ENCODE results near the gene ZNF778. TPM values are rescaled to one million over a fixed set of nuclear protein-coding genes. Genes with fewer than 3 reads are reported as not detected.

ZNF778 gene
- total RNA-seq, 1 experiment from 2014 or later = 15.3 TPM

DNA sequence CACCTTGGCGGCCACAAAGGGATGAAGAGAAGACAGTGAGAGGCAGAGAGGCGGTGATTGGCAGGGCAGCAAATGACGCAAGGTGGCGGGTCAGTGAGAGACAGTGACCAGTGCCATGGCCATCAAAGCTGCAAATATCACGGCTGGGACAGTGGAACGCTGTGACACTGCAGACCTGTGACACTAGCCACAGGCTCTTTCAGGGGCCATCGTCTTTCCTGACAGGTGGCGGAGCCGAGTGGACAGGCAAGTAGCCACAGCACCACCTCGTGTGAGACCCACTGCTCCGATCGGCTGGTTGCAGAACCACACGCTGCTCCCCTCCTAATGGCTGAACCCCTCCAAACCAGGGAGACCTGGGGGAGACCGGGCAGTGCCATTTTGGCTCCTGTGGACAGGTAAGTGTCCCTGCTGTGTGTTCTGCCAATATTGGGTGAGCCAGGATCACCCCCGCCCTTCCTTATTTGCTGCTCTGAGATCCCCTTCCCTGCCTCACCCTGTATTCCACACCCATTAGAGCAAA is 7.9 kb upstream of the ZNF778 start:
- no peaks in the 10 kb centered on the region for H3K4me1 Mint-ChIP-seq (ENCODE audit: low read depth, unreplicated experiment)
- H3K27me3 Mint-ChIP-seq (ENCODE audit: unreplicated experiment) = no peaks in the 10 kb centered on the region
- BruUV-seq (replicated peaks) = no TSS peak
- DNase-seq = no peak
- TF ChIP-seq, protein P1, sequence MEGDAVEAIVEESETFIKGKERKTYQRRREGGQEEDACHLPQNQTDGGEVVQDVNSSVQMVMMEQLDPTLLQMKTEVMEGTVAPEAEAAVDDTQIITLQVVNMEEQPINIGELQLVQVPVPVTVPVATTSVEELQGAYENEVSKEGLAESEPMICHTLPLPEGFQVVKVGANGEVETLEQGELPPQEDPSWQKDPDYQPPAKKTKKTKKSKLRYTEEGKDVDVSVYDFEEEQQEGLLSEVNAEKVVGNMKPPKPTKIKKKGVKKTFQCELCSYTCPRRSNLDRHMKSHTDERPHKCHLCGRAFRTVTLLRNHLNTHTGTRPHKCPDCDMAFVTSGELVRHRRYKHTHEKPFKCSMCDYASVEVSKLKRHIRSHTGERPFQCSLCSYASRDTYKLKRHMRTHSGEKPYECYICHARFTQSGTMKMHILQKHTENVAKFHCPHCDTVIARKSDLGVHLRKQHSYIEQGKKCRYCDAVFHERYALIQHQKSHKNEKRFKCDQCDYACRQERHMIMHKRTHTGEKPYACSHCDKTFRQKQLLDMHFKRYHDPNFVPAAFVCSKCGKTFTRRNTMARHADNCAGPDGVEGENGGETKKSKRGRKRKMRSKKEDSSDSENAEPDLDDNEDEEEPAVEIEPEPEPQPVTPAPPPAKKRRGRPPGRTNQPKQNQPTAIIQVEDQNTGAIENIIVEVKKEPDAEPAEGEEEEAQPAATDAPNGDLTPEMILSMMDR (IDR thresholded peaks at IDR 0.05; ENCODE audit: unreplicated experiment) = no peak
- no peak overlapping the region for H3K27ac Mint-ChIP-seq (ENCODE audit: unreplicated experiment)
- no peak overlapping the region for H3K4me3 Mint-ChIP-seq (ENCODE audit: low read depth, unreplicated experiment)
- intact Hi-C loops (cut with micrococcal nuclease; ENCODE audit: unreplicated experiment) = no loop called here
- CTCF ChIA-PET = no interaction called here
- no peaks in the 10 kb centered on the region for H3K36me3 Mint-ChIP-seq (ENCODE audit: insufficient read depth, unreplicated experiment)
- no peaks in the 10 kb centered on the region for H3K9me3 Mint-ChIP-seq (ENCODE audit: low read depth, unreplicated experiment)

DNA sequence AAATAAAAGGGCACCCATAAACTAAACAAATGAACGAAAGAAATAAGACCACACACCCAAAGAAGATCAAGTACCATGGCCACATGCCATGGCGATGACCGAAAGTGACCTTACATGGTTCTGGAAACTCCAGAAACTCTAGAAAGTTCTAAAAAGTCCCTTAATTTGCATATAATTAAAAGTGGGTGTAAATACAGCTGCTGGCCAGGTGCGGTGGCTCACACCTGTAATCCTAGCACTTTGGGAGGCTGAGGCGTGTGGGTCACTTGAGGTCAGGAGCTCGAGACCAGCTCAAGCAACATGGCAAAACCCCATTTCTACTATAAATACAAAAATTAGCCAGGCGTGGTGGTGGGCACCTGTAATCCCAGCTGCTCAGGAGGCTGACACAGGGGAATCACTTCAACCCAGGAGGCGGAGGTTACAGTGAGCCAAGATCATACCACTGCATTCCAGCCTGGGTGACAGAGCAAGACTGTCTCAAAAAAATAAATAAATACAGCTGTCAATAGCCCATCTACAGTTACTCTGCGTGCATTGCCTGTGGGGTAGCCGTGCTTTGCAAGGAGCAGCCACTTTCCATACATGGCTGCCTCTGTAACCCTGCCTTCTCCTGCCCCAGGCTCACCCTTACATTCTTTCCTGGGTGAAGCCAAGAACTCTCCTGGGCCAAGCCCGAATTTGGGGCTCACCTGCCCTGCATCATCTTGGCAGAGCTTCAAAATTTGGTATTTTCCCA is 7.2 kb upstream of the ZNF778 start:
- TF ChIP-seq, protein P1 (IDR thresholded peaks at IDR 0.05; ENCODE audit: unreplicated experiment) = no peak
- Mint-ChIP-seq H3K4me1 (ENCODE audit: low read depth, unreplicated experiment) (no peaks in the 10 kb centered on the region), H3K27me3 (ENCODE audit: unreplicated experiment) (no peaks in the 10 kb centered on the region), H3K36me3 (ENCODE audit: insufficient read depth, unreplicated experiment) (no peaks in the 10 kb centered on the region), H3K4me3 (ENCODE audit: low read depth, unreplicated experiment) (no peak overlapping the region), H3K27ac (ENCODE audit: unreplicated experiment) (no peak overlapping the region), H3K9me3 (ENCODE audit: low read depth, unreplicated experiment) (no peaks in the 10 kb centered on the region)
- no peak for DNase-seq
- intact Hi-C loops (cut with micrococcal nuclease; ENCODE audit: unreplicated experiment) = no loop called here
- no TSS peak for BruUV-seq (replicated peaks)
- CTCF ChIA-PET = no interaction called here

DNA sequence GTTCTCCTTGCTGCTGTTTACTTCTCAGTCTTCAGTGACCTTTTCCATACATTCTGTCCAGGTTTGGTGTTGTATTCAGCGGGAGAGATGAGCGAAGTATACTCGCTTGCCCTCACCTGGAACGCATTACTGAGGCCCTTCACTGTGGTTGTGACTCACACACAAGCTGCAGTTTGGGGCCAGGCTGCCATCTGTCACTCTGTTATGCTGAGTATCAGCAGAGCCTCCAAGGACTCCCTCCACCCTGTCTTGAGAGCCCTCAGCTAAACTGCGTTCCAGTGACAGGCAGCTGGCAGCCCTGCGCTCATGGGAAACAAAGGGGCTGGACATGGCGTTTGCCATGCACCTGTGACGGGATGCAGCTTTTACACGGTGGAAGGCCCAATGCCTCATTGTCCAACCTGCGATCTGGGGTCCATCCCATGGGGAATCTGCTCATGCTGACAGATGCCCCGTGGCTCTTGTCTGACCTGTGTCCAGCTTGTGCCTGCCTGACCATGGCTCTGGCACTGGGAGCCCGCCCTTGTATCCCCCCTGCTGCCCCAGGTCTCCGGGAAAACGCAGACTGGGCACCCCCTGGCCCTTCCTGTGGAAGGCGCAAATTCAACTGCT is 6.5 kb upstream of the ZNF778 start:
- intact Hi-C loops (cut with micrococcal nuclease; ENCODE audit: unreplicated experiment) = no loop called here
- Mint-ChIP-seq H3K36me3 (ENCODE audit: insufficient read depth, unreplicated experiment) (no peaks in the 10 kb centered on the region), H3K27ac (ENCODE audit: unreplicated experiment) (no peak overlapping the region), H3K9me3 (ENCODE audit: low read depth, unreplicated experiment) (no peaks in the 10 kb centered on the region), H3K27me3 (ENCODE audit: unreplicated experiment) (no peaks in the 10 kb centered on the region), H3K4me3 (ENCODE audit: low read depth, unreplicated experiment) (no peak overlapping the region), H3K4me1 (ENCODE audit: low read depth, unreplicated experiment) (peaks cover under 1% of the 10 kb centered on the region)
- no peak for DNase-seq
- BruUV-seq (replicated peaks) = no TSS peak
- CTCF ChIA-PET = no interaction called here
- TF ChIP-seq, protein P1 (IDR thresholded peaks at IDR 0.05; ENCODE audit: unreplicated experiment) = no peak

DNA sequence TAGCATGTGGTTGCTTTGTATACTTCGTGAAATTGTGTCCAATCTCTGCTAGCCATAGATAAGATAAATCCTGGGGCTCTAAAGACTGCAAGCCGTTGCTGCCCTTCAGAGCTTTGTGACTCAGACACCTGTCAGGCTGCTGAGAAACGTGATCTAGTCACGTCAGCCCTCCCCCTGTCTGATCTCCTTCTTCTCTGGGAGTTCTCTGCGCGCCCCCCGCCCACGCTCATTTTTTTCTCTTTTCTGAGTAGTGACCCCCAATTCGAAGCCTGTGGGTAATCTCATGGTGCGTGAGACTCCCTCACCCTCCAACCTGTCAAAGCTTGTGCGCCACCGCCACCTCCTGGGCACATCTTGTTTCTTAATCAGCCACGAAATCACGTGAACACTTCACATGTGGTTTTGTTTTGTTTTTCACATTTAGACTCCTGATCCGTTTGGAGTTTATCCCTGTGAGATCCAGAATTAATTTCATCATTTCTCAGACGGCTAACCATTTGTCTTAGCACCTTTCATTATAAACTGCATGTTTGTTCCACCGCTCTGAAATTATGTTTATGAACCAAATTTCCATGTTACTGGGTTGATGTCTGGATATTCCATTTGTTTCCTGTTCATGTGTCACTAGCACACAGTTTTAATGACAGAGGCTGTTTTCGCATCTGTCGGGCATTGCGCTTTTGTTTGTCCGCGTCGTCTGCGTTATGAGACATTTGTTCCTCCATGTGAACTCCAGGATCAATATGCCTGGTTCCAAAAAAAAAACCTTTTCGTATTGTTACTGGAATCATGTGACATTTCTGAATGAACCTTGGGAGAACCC is 977 bp upstream of the ZNF778 start:
- peak overlapping the region; percentile 87 for H3K27ac Mint-ChIP-seq (ENCODE audit: unreplicated experiment)
- peaks cover 17% of the 10 kb centered on the region for H3K4me1 Mint-ChIP-seq (ENCODE audit: low read depth, unreplicated experiment)
- no TSS peak for BruUV-seq (replicated peaks)
- H3K27me3 Mint-ChIP-seq (ENCODE audit: unreplicated experiment) = no peaks in the 10 kb centered on the region
- TF ChIP-seq, protein P1 (IDR thresholded peaks at IDR 0.05; ENCODE audit: unreplicated experiment) = peak; percentile 54
- peaks cover 27% of the 10 kb centered on the region for H3K36me3 Mint-ChIP-seq (ENCODE audit: insufficient read depth, unreplicated experiment)
- peak overlapping the region; percentile 98 for H3K4me3 Mint-ChIP-seq (ENCODE audit: low read depth, unreplicated experiment)
- peak; percentile 82 for DNase-seq
- H3K9me3 Mint-ChIP-seq (ENCODE audit: low read depth, unreplicated experiment) = no peaks in the 10 kb centered on the region
- CTCF ChIA-PET = interaction anchor here (0.7 to 1.3 kb wide), 6 partner anchors 15 to 479 kb away, joined by 3 to 4 read pairs (median 3); partner anchors contain the start of gene CDH15
- intact Hi-C loops (cut with micrococcal nuclease; ENCODE audit: unreplicated experiment) = loop anchor here (5.0 kb wide), 2 partner anchors 399 to 479 kb away; no protein-coding TSS in a partner anchor
